Endothelial cell of umbilical vein (primary cell): ENCODE results near the gene FADS2. TPM values are rescaled to one million over a fixed set of nuclear protein-coding genes. Genes with fewer than 3 reads are reported as not detected.

Experiments
- BruUV-seq: library from RNA; stranded (reverse); fragments of 400-500 nt; replicated peaks from 2 replicates; lab custom pipeline; 2021; lab: Mats Ljungman, UMichigan
- CTCF ChIA-PET: fragments of 300-600, 350-600 bp; sonication (Branson Sonifier 250); formaldehyde crosslinking; loops from one replicate; lab custom pipeline; 2021; ENCODE audit warnings: antibody characterized with exemption, inconsistent platforms; lab: Charles Lee
- POLR2A ChIA-PET: fragments of 300-600, 350-600 bp; sonication (Branson Sonifier 250); formaldehyde crosslinking; loops from one replicate; lab custom pipeline; 2021; ENCODE audit warnings: antibody characterized with exemption, inconsistent platforms; lab: Charles Lee
- DNase-seq: peaks from one replicate; pipeline ENCODE4 v3.0.0-alpha.2; 2011; ENCODE audit warnings: low read depth, low spot score
- FAIRE-seq: peaks from 2 replicates; lab custom pipeline; 2011; peaks lifted over from hg19 to GRCh38; lab: Jason Lieb, UNC
- H2AFZ ChIP-seq: 2 replicates; pipeline ENCODE4 v1.6.0; 2012; ENCODE audit warnings: low read depth, low read length, control low read depth, inconsistent platforms
- H3K27ac ChIP-seq: 2 replicates; pipeline ENCODE4 v1.5.1; 2011; ENCODE audit warnings: low read depth, mild to moderate bottlenecking, control low read depth, low read length, moderate library complexity; ENCODE audit not compliant: insufficient read depth
- H3K27me3 ChIP-seq, 2 experiments: 2 replicates each; pipeline versions ENCODE4 v1.6.0 to v1.6.1; 2011; ENCODE audit warnings: low read length in 2 of 2, mixed read lengths in 1 of 2; ENCODE audit not compliant: control insufficient read depth in 2 of 2, insufficient read depth in 2 of 2
- H3K36me3 ChIP-seq, 2 experiments: 2 replicates in 1 of 2; 3 replicates in 1 of 2; pipeline ENCODE4 v1.5.1; 2011; ENCODE audit warnings: low read length in 2 of 2, mild to moderate bottlenecking in 1 of 2, moderate library complexity in 1 of 2; ENCODE audit not compliant: control insufficient read depth in 2 of 2, insufficient read depth in 2 of 2; ENCODE audit errors: extremely low read depth in 1 of 2
- H3K4me1 ChIP-seq: 3 replicates; pipeline ENCODE4 v1.5.1; 2011; ENCODE audit warnings: mild to moderate bottlenecking, low read length; ENCODE audit not compliant: control insufficient read depth, insufficient read depth; ENCODE audit errors: extremely low read depth
- H3K4me2 ChIP-seq: 2 replicates; pipeline ENCODE4 v1.6.1; 2011; ENCODE audit warnings: low read length, control low read depth, mixed read lengths; ENCODE audit not compliant: insufficient read depth
- H3K4me3 ChIP-seq, 3 experiments: fragments of 200-600 bp in 1 of 3; sonication (generic), shearing (Covaris generic) in 1 of 3; replicated peaks in 1 of 3; 2 replicates each; pipeline ENCODE4 v1.5.1; 2011 to 2016; ENCODE audit warnings: control low read depth in 3 of 3, low read length in 3 of 3, mild to moderate bottlenecking in 2 of 3, inconsistent platforms in 1 of 3, low read depth in 1 of 3, moderate library complexity in 1 of 3; ENCODE audit not compliant: insufficient read depth in 1 of 3
- H3K79me2 ChIP-seq: 2 replicates; pipeline ENCODE4 v1.6.0; 2012; ENCODE audit warnings: low read length, inconsistent platforms; ENCODE audit not compliant: control insufficient read depth, insufficient read depth
- H3K9ac ChIP-seq: replicated peaks from 2 replicates; pipeline ENCODE3; 2011; ENCODE audit warnings: low read length, control low read depth; ENCODE audit not compliant: insufficient read depth; ENCODE audit errors: extremely low read depth
- H3K9me1 ChIP-seq: replicated peaks from 3 replicates; pipeline ENCODE4 v1.6.0; 2011; ENCODE audit warnings: mild to moderate bottlenecking, low read length; ENCODE audit not compliant: control insufficient read depth, insufficient read depth; ENCODE audit errors: extremely low read depth
- H3K9me3 ChIP-seq: replicated peaks from 2 replicates; pipeline ENCODE4 v1.5.1; 2012; ENCODE audit warnings: low read length, inconsistent platforms; ENCODE audit not compliant: control insufficient read depth, insufficient read depth
- H4K20me1 ChIP-seq: replicated peaks from 2 replicates; pipeline ENCODE3; 2011; ENCODE audit warnings: mild to moderate bottlenecking, low read length; ENCODE audit not compliant: control insufficient read depth, insufficient read depth; ENCODE audit errors: extremely low read depth
- EZH2 ChIP-seq: IDR thresholded peaks from 2 replicates; pipeline ENCODE4 v1.6.1; 2012; ENCODE audit warnings: borderline replicate concordance, low read depth, mild to moderate bottlenecking, moderate library complexity, low read length, inconsistent platforms; ENCODE audit not compliant: severe bottlenecking
- FOS ChIP-seq: IDR thresholded peaks from 2 replicates; pipeline ENCODE4 v1.6.1; 2011; ENCODE audit warnings: mild to moderate bottlenecking, low read length, moderate library complexity, borderline replicate concordance; ENCODE audit not compliant: insufficient read depth
- GATA2 ChIP-seq: IDR thresholded peaks from 2 replicates; pipeline ENCODE4 v1.7.0; 2011; ENCODE audit warnings: low read depth, mild to moderate bottlenecking, moderate library complexity, mixed read lengths, low read length; ENCODE audit not compliant: insufficient read length, insufficient read depth
- JUN ChIP-seq: IDR thresholded peaks from 2 replicates; pipeline ENCODE4 v1.6.1; 2011; ENCODE audit warnings: borderline replicate concordance, low read depth; ENCODE audit not compliant: insufficient read length, insufficient read depth
- MYC ChIP-seq: IDR thresholded peaks from one replicate; pipeline ENCODE4 v1.6.1; 2011; ENCODE audit warnings: mild to moderate bottlenecking, low read depth, low read length
- POLR2A ChIP-seq: IDR thresholded peaks from 2 replicates; pipeline ENCODE4 v1.6.1; 2012; ENCODE audit warnings: low read depth, mild to moderate bottlenecking, control low read depth, low read length
- POLR2AphosphoS5 ChIP-seq: IDR thresholded peaks from 2 replicates; pipeline ENCODE4 v1.6.1; 2012; ENCODE audit warnings: low read depth, mild to moderate bottlenecking, control low read depth, low read length, moderate library complexity; ENCODE audit not compliant: insufficient read depth
- dilution Hi-C: fragments of 300-500 bp; cut with MboI; formaldehyde crosslinking; loops from one replicate; pipeline ENCODE4 v1.15.0; 2019; ENCODE audit warnings: low sequenced_read_pairs; ENCODE audit not compliant: extremely low pct_ligation_motif_present
- intact Hi-C: fragments of 100-400 bp; cut with micrococcal nuclease; formaldehyde crosslinking; loops from one replicate; pipeline ENCODE4 v1.10.0; 2022
- polyA plus RNA-seq, 4 experiments: library from polyadenylated mRNA; depleted of rRNA in 3 of 4; stranded (reverse) in 3 of 4; unstranded in 1 of 4; fragments of >200 nt; gene quantifications; 2 replicates each; pipeline versions ENCODE4 v1.2.1 to v1.2.3, GENCODE V29; 2011 to 2012; ENCODE audit warnings: missing spikeins in 1 of 4
- total RNA-seq: library from RNA; stranded (reverse); gene quantifications from 2 replicates; pipeline ENCODE4 v1.2.3, GENCODE V29; 2021
- TF ChIP-seq, protein P1 (sequence below), 2 donors: IDR thresholded peaks; 1 replicate in 1 of 2; 2 replicates in 1 of 2; pipeline ENCODE4 v1.5.1; 2011; ENCODE audit warnings: low read length in 2 of 2, mild to moderate bottlenecking in 2 of 2, moderate library complexity in 2 of 2, control low read depth in 1 of 2, inconsistent platforms in 1 of 2, low read depth in 1 of 2; ENCODE audit not compliant: insufficient read depth in 1 of 2; ENCODE audit errors: extremely low read depth in 1 of 2
- TF ChIP-seq, protein P2 (sequence below): IDR thresholded peaks from 2 replicates; pipeline ENCODE4 v1.6.1; 2011; ENCODE audit not compliant: insufficient read depth, insufficient read length

Gene FADS2
- total and polyA plus RNA-seq, 2 donors (not counting 3 experiments of a cell fraction or from before 2014, with no cell fraction given) = 668 to 898 TPM

DNA sequence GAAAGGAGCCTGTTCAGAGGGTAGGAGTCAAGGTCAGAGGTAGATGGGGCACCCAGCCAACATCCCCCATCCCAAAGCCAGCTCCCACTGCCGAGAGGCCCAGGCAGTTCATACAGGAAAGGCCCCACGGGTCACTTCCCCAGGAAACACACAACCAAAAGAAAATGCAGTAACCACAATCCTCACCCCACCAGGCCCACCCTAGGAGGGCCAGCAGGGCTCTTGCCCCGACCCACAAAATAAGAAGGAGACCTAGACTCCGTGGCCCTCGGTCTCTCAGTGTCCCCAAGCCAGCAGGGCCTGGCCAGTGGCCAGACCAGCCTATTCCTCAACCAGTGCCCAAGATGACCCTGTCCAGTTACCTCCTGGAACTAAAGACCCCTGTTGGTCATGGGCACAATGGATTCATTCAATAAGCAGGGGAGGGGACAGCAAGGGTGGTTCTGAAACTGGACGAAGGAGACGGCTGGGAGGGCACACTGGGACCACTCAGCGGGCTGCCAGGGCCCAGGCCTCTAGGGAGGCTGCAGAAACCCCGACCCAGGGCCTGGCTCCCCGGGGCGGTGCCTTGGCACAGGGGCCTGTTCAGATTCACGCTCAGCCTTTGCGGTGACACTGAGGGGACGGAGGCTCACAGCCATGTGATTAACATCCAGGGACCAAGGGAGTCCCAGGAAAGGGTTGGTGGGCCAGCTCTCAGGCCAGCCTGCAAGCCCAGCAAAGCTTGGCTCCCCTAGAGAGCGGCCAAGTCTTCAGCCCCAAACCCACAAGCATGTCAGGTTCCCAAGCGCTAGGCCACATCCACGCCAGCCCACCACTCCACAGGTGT lies 83.8 kb downstream of the FADS2 start:
- dilution Hi-C loops = no loop called here
- POLR2A ChIA-PET = no interaction called here

More for the DNA sequence above, 83.8 kb downstream of the FADS2 start:
- Histone ChIP-seq H3K9me1 (no peaks in the 10 kb centered on the region), H2AFZ (no peak overlapping the region), H3K4me1 (no peaks in the 10 kb centered on the region), H3K4me3 (no peak overlapping the region), H4K20me1 (no peaks in the 10 kb centered on the region), H3K27ac (no peak overlapping the region), H3K79me2 (no peaks in the 10 kb centered on the region), H3K4me2 (no peak overlapping the region), H3K36me3 (no peaks in the 10 kb centered on the region), H3K9me3 (no peaks in the 10 kb centered on the region), H3K27me3 (peaks cover 0 to 3% of the 10 kb centered on the region in 2 experiments), H3K9ac (no peak overlapping the region)
- BruUV-seq = no TSS peak
- DNase-seq (no peak), FAIRE-seq (no peak)
- CTCF ChIA-PET = no interaction called here
- no peak for TF ChIP-seq EZH2
- no peak for TF ChIP-seq MYC
- TF ChIP-seq GATA2 = no peak
- no peak for TF ChIP-seq POLR2AphosphoS5
- TF ChIP-seq JUN = no peak
- TF ChIP-seq, protein P1, sequence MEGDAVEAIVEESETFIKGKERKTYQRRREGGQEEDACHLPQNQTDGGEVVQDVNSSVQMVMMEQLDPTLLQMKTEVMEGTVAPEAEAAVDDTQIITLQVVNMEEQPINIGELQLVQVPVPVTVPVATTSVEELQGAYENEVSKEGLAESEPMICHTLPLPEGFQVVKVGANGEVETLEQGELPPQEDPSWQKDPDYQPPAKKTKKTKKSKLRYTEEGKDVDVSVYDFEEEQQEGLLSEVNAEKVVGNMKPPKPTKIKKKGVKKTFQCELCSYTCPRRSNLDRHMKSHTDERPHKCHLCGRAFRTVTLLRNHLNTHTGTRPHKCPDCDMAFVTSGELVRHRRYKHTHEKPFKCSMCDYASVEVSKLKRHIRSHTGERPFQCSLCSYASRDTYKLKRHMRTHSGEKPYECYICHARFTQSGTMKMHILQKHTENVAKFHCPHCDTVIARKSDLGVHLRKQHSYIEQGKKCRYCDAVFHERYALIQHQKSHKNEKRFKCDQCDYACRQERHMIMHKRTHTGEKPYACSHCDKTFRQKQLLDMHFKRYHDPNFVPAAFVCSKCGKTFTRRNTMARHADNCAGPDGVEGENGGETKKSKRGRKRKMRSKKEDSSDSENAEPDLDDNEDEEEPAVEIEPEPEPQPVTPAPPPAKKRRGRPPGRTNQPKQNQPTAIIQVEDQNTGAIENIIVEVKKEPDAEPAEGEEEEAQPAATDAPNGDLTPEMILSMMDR (IDR thresholded peaks at IDR 0.05; ENCODE audit: extremely low read depth in 1 of 2, insufficient read depth in 1 of 2, low read depth in 1 of 2, low read length in 2 of 2) = no peak
- TF ChIP-seq FOS = no peak
- TF ChIP-seq, protein P2, sequence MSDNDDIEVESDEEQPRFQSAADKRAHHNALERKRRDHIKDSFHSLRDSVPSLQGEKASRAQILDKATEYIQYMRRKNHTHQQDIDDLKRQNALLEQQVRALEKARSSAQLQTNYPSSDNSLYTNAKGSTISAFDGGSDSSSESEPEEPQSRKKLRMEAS = no peak
- no peak for TF ChIP-seq POLR2A
- intact Hi-C loops = no loop called here
